ENCODE measurements around the gene PXDN. TPM values are rescaled to one million over a fixed set of nuclear protein-coding genes. Genes with fewer than 3 reads are reported as not detected.

PXDN gene
- total and polyA plus RNA-seq, 11 donors: 5.9 to 83.7 (median 28.2) TPM

DNA sequence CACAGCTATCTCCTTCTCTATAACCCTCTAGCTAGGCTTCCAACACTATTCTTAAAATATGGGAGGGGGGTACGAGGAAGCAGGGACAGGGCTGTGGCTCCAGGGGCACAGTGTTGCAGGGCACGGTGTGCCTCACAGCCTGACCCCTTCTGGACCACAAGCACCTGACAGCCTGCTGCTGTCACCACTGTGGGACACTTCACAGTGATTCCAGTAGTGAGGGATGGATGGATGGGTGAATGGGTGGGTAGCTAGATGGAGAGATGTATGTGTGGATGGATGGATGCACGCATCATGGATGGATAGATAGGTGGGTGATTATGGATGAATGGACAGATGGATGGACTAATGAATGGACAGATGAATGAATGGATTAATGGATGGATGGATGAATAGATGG lies 21.6 kb downstream of the PXDN start:
- no peaks in the 10 kb centered on the region for H3K9me3 ChIP-seq
- H3K27ac ChIP-seq: peak overlapping the region in 9 of 12 donors; percentile 69 to 90 (median 83)
- H3K36me3 ChIP-seq: no peaks in the 10 kb centered on the region
- H3K4me3 ChIP-seq: no peak overlapping the region
- no peaks in the 10 kb centered on the region for H3K27me3 ChIP-seq
- DNase-seq (no peak), ATAC-seq (no peak)
- H3K4me1 ChIP-seq: peaks cover 4 to 52% (median 28%) of the 10 kb centered on the region in 12 donors
- 86 to 97% (median 89%) methylated on average over 3 of the region's 3 CpGs for WGBS, 4 donors
- TF ChIP-seq, protein P1, sequence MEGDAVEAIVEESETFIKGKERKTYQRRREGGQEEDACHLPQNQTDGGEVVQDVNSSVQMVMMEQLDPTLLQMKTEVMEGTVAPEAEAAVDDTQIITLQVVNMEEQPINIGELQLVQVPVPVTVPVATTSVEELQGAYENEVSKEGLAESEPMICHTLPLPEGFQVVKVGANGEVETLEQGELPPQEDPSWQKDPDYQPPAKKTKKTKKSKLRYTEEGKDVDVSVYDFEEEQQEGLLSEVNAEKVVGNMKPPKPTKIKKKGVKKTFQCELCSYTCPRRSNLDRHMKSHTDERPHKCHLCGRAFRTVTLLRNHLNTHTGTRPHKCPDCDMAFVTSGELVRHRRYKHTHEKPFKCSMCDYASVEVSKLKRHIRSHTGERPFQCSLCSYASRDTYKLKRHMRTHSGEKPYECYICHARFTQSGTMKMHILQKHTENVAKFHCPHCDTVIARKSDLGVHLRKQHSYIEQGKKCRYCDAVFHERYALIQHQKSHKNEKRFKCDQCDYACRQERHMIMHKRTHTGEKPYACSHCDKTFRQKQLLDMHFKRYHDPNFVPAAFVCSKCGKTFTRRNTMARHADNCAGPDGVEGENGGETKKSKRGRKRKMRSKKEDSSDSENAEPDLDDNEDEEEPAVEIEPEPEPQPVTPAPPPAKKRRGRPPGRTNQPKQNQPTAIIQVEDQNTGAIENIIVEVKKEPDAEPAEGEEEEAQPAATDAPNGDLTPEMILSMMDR (IDR thresholded peaks at IDR 0.05): no peak
- no peak for TF ChIP-seq POLR2A (IDR thresholded peaks at IDR 0.05)
- intact Hi-C loops (cut with DNase I): no loop called here

DNA sequence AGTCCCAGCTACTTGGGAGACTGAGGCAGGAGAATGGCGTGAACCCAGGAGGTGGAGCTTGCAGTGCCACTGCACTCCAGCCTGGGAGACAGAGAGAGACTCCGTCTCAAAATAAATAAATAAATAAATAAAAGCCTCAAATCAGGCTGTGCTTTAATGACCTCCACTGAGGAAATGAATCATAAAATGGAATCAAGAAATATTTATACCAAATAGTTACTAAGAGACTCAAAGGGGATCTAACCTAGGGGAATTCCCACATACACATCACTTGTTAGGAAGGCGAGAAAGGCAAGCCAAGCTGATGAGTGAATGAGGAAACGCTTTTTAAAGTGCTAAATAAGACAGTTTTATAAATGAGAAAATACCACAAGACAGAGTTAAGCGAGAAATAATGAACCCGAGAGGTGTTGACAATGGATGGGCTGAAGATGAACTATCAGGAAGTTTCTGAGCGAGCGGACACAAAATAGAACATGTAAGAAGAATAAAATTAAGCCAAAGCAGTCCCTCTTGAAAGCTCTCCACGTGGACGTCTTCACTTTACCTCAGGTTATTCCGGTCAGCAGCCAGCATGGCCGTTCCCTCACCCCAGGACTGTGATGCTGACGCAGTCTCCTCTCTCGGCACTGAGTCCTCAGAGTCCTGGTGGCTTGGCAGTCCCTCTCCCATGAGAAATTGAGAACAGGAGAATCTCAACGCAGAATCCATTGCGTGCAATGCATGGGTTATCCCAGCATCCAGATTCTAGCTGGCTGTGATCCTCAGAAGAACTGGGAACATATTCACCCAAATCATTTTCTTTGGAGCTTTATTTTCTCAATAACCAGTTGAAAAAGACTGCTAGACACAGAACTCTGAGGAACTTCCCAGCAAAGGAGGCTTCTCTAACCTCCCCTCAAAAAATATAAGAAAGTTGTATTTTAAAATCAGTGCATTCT lies 22.3 kb downstream of the PXDN start:
- no peaks in the 10 kb centered on the region for H3K9me3 ChIP-seq
- no peaks in the 10 kb centered on the region for H3K27me3 ChIP-seq
- H3K4me3 ChIP-seq: peak overlapping the region in 1 of 12 donors; percentile 16
- H3K27ac ChIP-seq: peak overlapping the region; percentile 35 to 90 (median 80)
- ATAC-seq (peak in 3 of 4 donors; percentile 18 to 71 (median 60)), DNase-seq (no peak)
- intact Hi-C loops (cut with DNase I): no loop called here
- TF ChIP-seq POLR2A (IDR thresholded peaks at IDR 0.05): no peak
- TF ChIP-seq, protein P1 (IDR thresholded peaks at IDR 0.05): no peak
- peaks cover 4 to 48% (median 26%) of the 10 kb centered on the region in 12 donors for H3K4me1 ChIP-seq
- H3K36me3 ChIP-seq: no peaks in the 10 kb centered on the region
- 61 to 65% (median 64%) methylated on average over 16 of the region's 16 CpGs for WGBS, 4 donors

DNA sequence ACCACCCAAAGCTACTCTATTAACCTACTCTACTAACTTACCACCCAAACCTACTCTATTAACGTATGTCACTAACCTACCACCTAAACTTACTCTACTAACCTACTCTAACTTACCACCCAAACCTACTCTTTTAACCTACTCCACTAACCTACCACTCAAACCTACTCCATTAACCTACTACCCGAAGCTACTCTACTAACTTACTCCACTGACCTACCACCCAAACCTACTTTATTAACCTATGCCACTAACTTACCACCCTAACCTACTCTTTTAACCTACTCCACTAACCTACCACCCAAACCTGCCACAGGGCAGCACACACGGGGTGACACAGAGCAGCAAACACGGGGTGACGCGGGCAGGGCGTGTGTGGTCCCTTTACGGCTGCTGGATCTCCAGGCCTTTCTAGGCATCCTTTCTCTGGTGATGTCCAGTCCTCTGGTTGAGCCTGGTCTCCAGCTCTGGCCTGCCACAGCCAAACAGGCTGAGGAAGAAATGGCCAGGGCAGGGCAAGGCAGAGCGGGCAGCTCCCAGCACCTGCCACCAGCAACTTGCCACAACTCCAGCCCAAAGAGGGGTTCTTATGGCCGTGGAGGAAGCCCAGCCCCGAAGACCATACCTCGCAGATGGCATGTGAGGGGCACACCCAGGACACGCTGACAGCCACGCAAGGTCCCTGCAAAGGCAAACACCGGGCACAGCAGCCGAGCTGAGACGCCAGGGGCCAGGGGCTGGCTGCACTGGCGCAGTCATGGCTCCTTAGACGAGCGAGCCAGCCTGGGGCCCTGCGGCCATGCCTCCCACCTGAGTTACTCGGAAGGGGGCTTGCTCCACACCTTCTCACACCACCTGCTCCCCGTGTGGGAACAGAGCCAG lies 25.7 kb downstream of the PXDN start:
- 95 to 97% (median 96%) methylated on average over 19 to 23 of the region's 23 CpGs for WGBS, 4 donors
- H3K36me3 ChIP-seq: no peaks in the 10 kb centered on the region
- no peaks in the 10 kb centered on the region for H3K9me3 ChIP-seq
- peaks cover 7 to 73% (median 50%) of the 10 kb centered on the region in 12 donors for H3K4me1 ChIP-seq
- no peak for DNase-seq
- no peak for TF ChIP-seq POLR2A (IDR thresholded peaks at IDR 0.05)
- TF ChIP-seq, protein P1 (IDR thresholded peaks at IDR 0.05): no peak
- no peaks in the 10 kb centered on the region for H3K27me3 ChIP-seq
- intact Hi-C loops (cut with DNase I): no loop called here
- no peak for ATAC-seq
- H3K27ac ChIP-seq: peak overlapping the region in 3 of 12 donors; percentile 9 to 87 (median 74)
- no peak overlapping the region for H3K4me3 ChIP-seq

All from heart left ventricle (tissue), 16 donors.